A549 (cell line): ENCODE measurements around the gene PRKAG3. TPM values are rescaled to one million over a fixed set of nuclear protein-coding genes. Genes with fewer than 3 reads are reported as not detected.
"Not testable (repeated sequence)": the region's sequence is repeated elsewhere in the genome, so short reads cannot be mapped to it uniquely, and the experiment has no call there.

Experiments used
- ATAC-seq, 2 experiments: fragments of 200-7000 bp in 1 of 2; fragments of >200 bp in 1 of 2; cut with Nextera tagmentation in 1 of 2; cut with Tn5 transposase in 1 of 2; 3 replicates each; pipeline versions ENCODE4 v1.8.0 to v1.9.1; 2018 to 2020; ENCODE audit warnings: mild to moderate bottlenecking in 1 of 2, moderate library complexity in 1 of 2
- CTCF ChIA-PET: fragments of 300-600 bp; sonication (Branson Sonifier 250); formaldehyde crosslinking; extraction: SDS; loops from one replicate; lab custom pipeline; 2021; ENCODE audit warnings: antibody characterized with exemption, inconsistent platforms; lab: Yijun Ruan, JAX
- POLR2A ChIA-PET: fragments of 350-600 bp; formaldehyde crosslinking; extraction: SDS; loops from one replicate; lab custom pipeline; 2021; ENCODE audit warnings: antibody characterized with exemption, inconsistent platforms; lab: Yijun Ruan, JAX
- DNase-seq, 2 experiments: peaks; one replicate each; pipeline versions ENCODE4 v3.0.0 to v3.0.0-alpha.2; 2011 to 2016; ENCODE audit warnings: low read depth in 1 of 2, low spot score in 1 of 2
- FAIRE-seq: peaks from 2 replicates; lab custom pipeline; 2011; peaks lifted over from hg19 to GRCh38; lab: Jason Lieb, UNC
- H3K27ac ChIP-seq, 2 experiments: fragments of >200 bp; sonication (Bioruptor Twin); formaldehyde crosslinking; 3 replicates each; pipeline ENCODE4 v1.5.1; 2016 to 2017
- H3K4me1 ChIP-seq: fragments of >200 bp; sonication (Bioruptor Twin); formaldehyde crosslinking; 3 replicates; pipeline ENCODE4 v1.6.1; 2016
- H3K4me2 ChIP-seq: fragments of >200 bp; sonication (Bioruptor Twin); formaldehyde crosslinking; 3 replicates; pipeline ENCODE4 v1.6.1; 2016
- H3K4me3 ChIP-seq: fragments of >200 bp; sonication (Bioruptor Twin); formaldehyde crosslinking; 3 replicates; pipeline ENCODE4 v1.5.1; 2016
- H3K9me3 ChIP-seq: fragments of >200 bp; sonication (Bioruptor Twin); formaldehyde crosslinking; 3 replicates; pipeline ENCODE4 v1.6.1; 2016
- NR3C1 ChIP-seq: fragments of >200 bp; sonication (Bioruptor Twin); formaldehyde crosslinking; IDR thresholded peaks from 3 replicates; pipeline ENCODE4 v1.6.1; 2017
- WGBS: methylation state at CpG from one replicate; pipeline ENCODE4 v1.1.6; 2017; ENCODE audit errors: missing lambda C conversion rate; 5-methylcytosine and 5-hydroxymethylcytosine counted together
- polyA plus RNA-seq, 4 experiments: library from polyadenylated mRNA; depleted of rRNA in 3 of 4; stranded (reverse); fragments of >200 nt; fragmentation: RNase III in 1 of 4; extraction: RNeasy Plus Mini Kit Qiagen cat#74134 plus additional on column Dnase treatment in 1 of 4; gene quantifications; 2 replicates in 3 of 4; 3 replicates in 1 of 4; pipeline ENCODE4 v1.2.3, GENCODE V29; 2011 to 2017

The PRKAG3 gene
- polyA plus RNA-seq, 2 of the 4 experiments (the other 2 are of a cell fraction), result not detected

DNA sequence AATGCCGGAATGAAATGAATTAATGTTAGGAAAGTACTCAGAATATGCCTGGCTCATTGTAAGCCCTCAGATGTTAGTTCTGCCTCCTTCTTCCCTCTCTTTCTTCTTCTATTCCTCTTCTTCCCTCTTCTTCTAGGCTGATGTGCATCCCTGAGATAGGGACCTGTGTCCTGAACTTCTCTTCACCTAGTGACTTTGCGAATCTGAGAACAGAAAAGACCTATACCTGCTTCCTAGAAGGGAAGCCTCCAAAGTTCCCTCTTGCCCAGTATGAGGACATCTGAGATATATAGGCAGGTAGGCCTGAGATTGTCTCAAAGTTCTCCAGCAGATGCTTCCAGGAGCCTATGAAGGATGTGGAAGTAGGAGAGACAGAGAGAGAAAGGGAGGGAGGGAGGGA lies 57.7 kb downstream of the PRKAG3 start:
- TF ChIP-seq NR3C1, result no peak
- H3K4me3 ChIP-seq, result no peak overlapping the region
- FAIRE-seq (no peak), DNase-seq (no peak), ATAC-seq (no peak)
- H3K4me1 ChIP-seq, result no peaks in the 10 kb centered on the region
- H3K4me2 ChIP-seq, result no peak overlapping the region
- POLR2A ChIA-PET, result no interaction called here
- CTCF ChIA-PET, result interaction anchor here (1.1 kb wide), 1 partner anchor 64 kb away, joined by 3 read pairs; no protein-coding TSS in a partner anchor
- no peak overlapping the region for H3K27ac ChIP-seq
- WGBS, result 97% methylated on average over 2 of the region's 2 CpGs
- peaks cover 27% of the 10 kb centered on the region for H3K9me3 ChIP-seq

- H3K4me2 ChIP-seq, ATAC-seq, H3K27ac ChIP-seq, H3K4me1 ChIP-seq, POLR2A ChIA-PET, FAIRE-seq, DNase-seq, H3K4me3 ChIP-seq: not testable (repeated sequence)
- peaks cover 26% of the 10 kb centered on the region for H3K9me3 ChIP-seq
- 67% methylated on average over 5 of the region's 5 CpGs for WGBS
- CTCF ChIA-PET, result interaction anchor here (1.1 to 1.4 kb wide), 3 partner anchors 62 to 103 kb away, joined by 3 read pairs; no protein-coding TSS in a partner anchor
These were observed 58.8 kb downstream of the PRKAG3 start for GRCh38 chr2:218772759-218773158.

Other genes with a start within 250 kb of the PRKAG3 start
- 2.5 and 2.8 TPM in 2 replicates for gene PLCD4, start 223.9 kb downstream of the PRKAG3 start, polyA plus RNA-seq (2011; rRNA removed)
- 0.83 to 1.7 TPM (median 1.2 TPM) in 3 replicates for gene PLCD4, start 223.9 kb downstream of the PRKAG3 start, polyA plus RNA-seq (2017; fragmentation: RNase III; extraction: RNeasy Plus Mini Kit Qiagen cat#74134 plus additional on column Dnase treatment)
- gene ZNF142, start 172.2 kb downstream of the PRKAG3 start, polyA plus RNA-seq (2011; rRNA removed), result 6.3 and 9.5 TPM in 2 replicates
- gene ZNF142, start 172.2 kb downstream of the PRKAG3 start, polyA plus RNA-seq (2017; fragmentation: RNase III; extraction: RNeasy Plus Mini Kit Qiagen cat#74134 plus additional on column Dnase treatment), result 10.7 to 11.4 TPM (median 10.7 TPM) in 3 replicates
- 47.1 and 47.2 TPM in 2 replicates for gene BCS1L, start 172.1 kb downstream of the PRKAG3 start, polyA plus RNA-seq (2011; rRNA removed)
- gene BCS1L, start 172.1 kb downstream of the PRKAG3 start, polyA plus RNA-seq (2017; fragmentation: RNase III; extraction: RNeasy Plus Mini Kit Qiagen cat#74134 plus additional on column Dnase treatment), result 46.3 to 52.7 TPM (median 47.5 TPM) in 3 replicates
- gene RNF25, start 159.8 kb downstream of the PRKAG3 start, polyA plus RNA-seq (2011; rRNA removed), result 61.5 and 74.0 TPM in 2 replicates
- gene RNF25, start 159.8 kb downstream of the PRKAG3 start, polyA plus RNA-seq (2017; fragmentation: RNase III; extraction: RNeasy Plus Mini Kit Qiagen cat#74134 plus additional on column Dnase treatment), result 33.5 to 34.6 TPM (median 33.8 TPM) in 3 replicates
- 29.9 and 40.8 TPM in 2 replicates for gene STK36, start 159.7 kb downstream of the PRKAG3 start, polyA plus RNA-seq (2011; rRNA removed)
- 15.3 to 23.3 TPM (median 20.6 TPM) in 3 replicates for gene STK36, start 159.7 kb downstream of the PRKAG3 start, polyA plus RNA-seq (2017; fragmentation: RNase III; extraction: RNeasy Plus Mini Kit Qiagen cat#74134 plus additional on column Dnase treatment)
- gene TTLL4, start 121.0 kb downstream of the PRKAG3 start, polyA plus RNA-seq (2011; rRNA removed), result 26.2 and 37.0 TPM in 2 replicates
- 23.4 to 25.6 TPM (median 25.0 TPM) in 3 replicates for gene TTLL4, start 121.0 kb downstream of the PRKAG3 start, polyA plus RNA-seq (2017; fragmentation: RNase III; extraction: RNeasy Plus Mini Kit Qiagen cat#74134 plus additional on column Dnase treatment)
- 0.13 and 0.20 TPM in 2 replicates for gene CYP27A1, start 49.7 kb downstream of the PRKAG3 start, polyA plus RNA-seq (2011; rRNA removed)
- 0.10 to 0.14 TPM (median 0.11 TPM) in 3 replicates for gene CYP27A1, start 49.7 kb downstream of the PRKAG3 start, polyA plus RNA-seq (2017; fragmentation: RNase III; extraction: RNeasy Plus Mini Kit Qiagen cat#74134 plus additional on column Dnase treatment)
- 0.05 and 0.06 TPM in 2 replicates for gene WNT6, start 28.0 kb upstream of the PRKAG3 start, polyA plus RNA-seq (2011; rRNA removed)
- 0.08 to 0.28 TPM (median 0.10 TPM) in 3 replicates for gene WNT6, start 28.0 kb upstream of the PRKAG3 start, polyA plus RNA-seq (2017; fragmentation: RNase III; extraction: RNeasy Plus Mini Kit Qiagen cat#74134 plus additional on column Dnase treatment)
- not detected in 2 replicates for gene WNT10A, start 49.0 kb upstream of the PRKAG3 start, polyA plus RNA-seq (2011; rRNA removed)
- 0.04 TPM in 2 of 3 replicates, not detected in the other for gene WNT10A, start 49.0 kb upstream of the PRKAG3 start, polyA plus RNA-seq (2017; fragmentation: RNase III; extraction: RNeasy Plus Mini Kit Qiagen cat#74134 plus additional on column Dnase treatment)
- 0.77 and 0.94 TPM in 2 replicates for gene CDK5R2, start 127.9 kb upstream of the PRKAG3 start, polyA plus RNA-seq (2011; rRNA removed)
- gene CDK5R2, start 127.9 kb upstream of the PRKAG3 start, polyA plus RNA-seq (2017; fragmentation: RNase III; extraction: RNeasy Plus Mini Kit Qiagen cat#74134 plus additional on column Dnase treatment), result 0.43 to 0.73 TPM (median 0.63 TPM) in 3 replicates
- not detected in 2 replicates for gene FEV, start 153.4 kb upstream of the PRKAG3 start, polyA plus RNA-seq (2011; rRNA removed)
- gene FEV, start 153.4 kb upstream of the PRKAG3 start, polyA plus RNA-seq (2017; fragmentation: RNase III; extraction: RNeasy Plus Mini Kit Qiagen cat#74134 plus additional on column Dnase treatment), result not detected in 3 replicates
- gene CRYBA2, start 161.6 kb upstream of the PRKAG3 start, polyA plus RNA-seq (2011; rRNA removed), result not detected in 2 replicates
- gene CRYBA2, start 161.6 kb upstream of the PRKAG3 start, polyA plus RNA-seq (2017; fragmentation: RNase III; extraction: RNeasy Plus Mini Kit Qiagen cat#74134 plus additional on column Dnase treatment), result not detected in 3 replicates
- 0.09 and 0.12 TPM in 2 replicates for gene CFAP65, start 209.7 kb upstream of the PRKAG3 start, polyA plus RNA-seq (2011; rRNA removed)
- gene CFAP65, start 209.7 kb upstream of the PRKAG3 start, polyA plus RNA-seq (2017; fragmentation: RNase III; extraction: RNeasy Plus Mini Kit Qiagen cat#74134 plus additional on column Dnase treatment), result 0.14 to 0.28 TPM (median 0.22 TPM) in 3 replicates
- gene IHH, start 229.1 kb upstream of the PRKAG3 start, polyA plus RNA-seq (2011; rRNA removed), result not detected in 2 replicates
- gene IHH, start 229.1 kb upstream of the PRKAG3 start, polyA plus RNA-seq (2017; fragmentation: RNase III; extraction: RNeasy Plus Mini Kit Qiagen cat#74134 plus additional on column Dnase treatment), result 0.08 to 0.13 TPM (median 0.10 TPM) in 3 replicates